H9 (cell line): Measurements from ENCODE around the gene WDR88. TPM values are rescaled to one million over a fixed set of nuclear protein-coding genes. Genes with fewer than 3 reads are reported as not detected.

Source experiments
- DNase-seq: peaks from one replicate; pipeline ENCODE4 v3.0.0-alpha.2; 2017
- H2AFZ ChIP-seq: one replicate; pipeline ENCODE4 v1.6.1; 2013; ENCODE audit warnings: mild to moderate bottlenecking, low read length, control low read depth, moderate library complexity
- H2AK5ac ChIP-seq: 2 replicates; pipeline ENCODE4 v1.6.1; 2013; ENCODE audit warnings: low read length, control low read depth, mixed read lengths; ENCODE audit not compliant: insufficient read length
- H2BK120ac ChIP-seq: one replicate; pipeline ENCODE4 v1.6.1; 2013; ENCODE audit warnings: low read depth, mild to moderate bottlenecking, low read length, control low read depth, inconsistent platforms; ENCODE audit not compliant: poor library complexity, severe bottlenecking
- H2BK12ac ChIP-seq: 2 replicates; pipeline ENCODE4 v1.6.1; 2013; ENCODE audit warnings: low read length, control low read depth, mixed read lengths, low read depth; ENCODE audit not compliant: insufficient read length
- H2BK15ac ChIP-seq: 2 replicates; pipeline ENCODE4 v1.6.1; 2013; ENCODE audit warnings: low read depth, low read length, control low read depth
- H2BK20ac ChIP-seq: one replicate; pipeline ENCODE4 v1.6.1; 2013; ENCODE audit warnings: low read depth, mild to moderate bottlenecking, low read length, control low read depth, inconsistent platforms; ENCODE audit not compliant: poor library complexity, severe bottlenecking
- H2BK5ac ChIP-seq: 2 replicates; pipeline ENCODE4 v1.6.1; 2013; ENCODE audit warnings: low read length, control low read depth, mixed read lengths; ENCODE audit not compliant: insufficient read length
- H3K14ac ChIP-seq: 2 replicates; pipeline ENCODE4 v1.6.1; 2013; ENCODE audit warnings: low read length, control low read depth; ENCODE audit not compliant: insufficient read depth
- H3K18ac ChIP-seq: 2 replicates; pipeline ENCODE4 v1.6.1; 2013; ENCODE audit warnings: low read depth, mild to moderate bottlenecking, mixed read lengths, low read length, control low read depth; ENCODE audit not compliant: insufficient read length
- H3K23ac ChIP-seq: 2 replicates; pipeline ENCODE4 v1.6.1; 2013; ENCODE audit warnings: low read length, control low read depth, mixed read lengths, low read depth; ENCODE audit not compliant: insufficient read length
- H3K23me2 ChIP-seq: 2 replicates; pipeline ENCODE4 v1.6.1; 2013; ENCODE audit warnings: low read depth, mild to moderate bottlenecking, mixed read lengths, low read length, control low read depth; ENCODE audit not compliant: insufficient read length, poor library complexity, severe bottlenecking
- H3K27ac ChIP-seq: 2 replicates; pipeline ENCODE4 v1.5.1; 2013; ENCODE audit warnings: low read length, control low read depth, mixed read lengths, low read depth; ENCODE audit not compliant: insufficient read length
- H3K27me3 ChIP-seq: 2 replicates; pipeline ENCODE4 v1.6.1; 2013; ENCODE audit warnings: low read length, control low read depth, inconsistent platforms; ENCODE audit not compliant: insufficient read depth
- H3K4ac ChIP-seq: 2 replicates; pipeline ENCODE4 v1.6.1; 2013; ENCODE audit warnings: low read depth, mild to moderate bottlenecking, control low read depth, inconsistent platforms, low read length, moderate library complexity
- H3K4me1 ChIP-seq: 2 replicates; pipeline ENCODE4 v1.6.1; 2013; ENCODE audit warnings: low read length, control low read depth, inconsistent platforms; ENCODE audit not compliant: insufficient read depth
- H3K4me2 ChIP-seq: 2 replicates; pipeline ENCODE4 v1.6.1; 2013; ENCODE audit warnings: low read length, control low read depth, mixed read lengths; ENCODE audit not compliant: insufficient read length, insufficient read depth
- H3K56ac ChIP-seq: 2 replicates; pipeline ENCODE4 v1.6.1; 2013; ENCODE audit warnings: low read depth, mild to moderate bottlenecking, mixed read lengths, low read length, control low read depth; ENCODE audit not compliant: insufficient read length
- H3K79me1 ChIP-seq: 2 replicates; pipeline ENCODE4 v1.6.1; 2013; ENCODE audit warnings: low read depth, mild to moderate bottlenecking, moderate library complexity, low read length, control low read depth, inconsistent platforms; ENCODE audit not compliant: insufficient read depth, poor library complexity, severe bottlenecking
- H3K79me2 ChIP-seq: 2 replicates; pipeline ENCODE4 v1.6.1; 2013; ENCODE audit warnings: low read length, control low read depth, inconsistent platforms; ENCODE audit not compliant: insufficient read depth
- H3K9ac ChIP-seq: 2 replicates; pipeline ENCODE4 v1.6.1; 2013; ENCODE audit warnings: low read length, control low read depth, mixed read lengths; ENCODE audit not compliant: insufficient read length; ENCODE audit errors: extremely low read depth
- H3K9me3 ChIP-seq: one replicate; pipeline ENCODE4 v1.6.1; 2013; ENCODE audit warnings: low read depth, low read length, inconsistent platforms; ENCODE audit not compliant: control insufficient read depth
- H3T11ph ChIP-seq: one replicate; pipeline ENCODE4 v1.6.1; 2013; ENCODE audit warnings: mild to moderate bottlenecking, low read length, control low read depth, inconsistent platforms
- H4K20me1 ChIP-seq: one replicate; pipeline ENCODE4 v1.6.1; 2013; ENCODE audit not compliant: control insufficient read depth, insufficient read length, insufficient read depth
- H4K5ac ChIP-seq: 2 replicates; pipeline ENCODE4 v1.6.1; 2013; ENCODE audit warnings: low read depth, mild to moderate bottlenecking, mixed read lengths, low read length, control low read depth; ENCODE audit not compliant: insufficient read length
- H4K8ac ChIP-seq: replicated peaks from 2 replicates; pipeline ENCODE4 v1.6.1; 2013; ENCODE audit warnings: low read length, control low read depth, mixed read lengths, low read depth; ENCODE audit not compliant: insufficient read length
- H4K91ac ChIP-seq: 2 replicates; pipeline ENCODE4 v1.6.1; 2013; ENCODE audit warnings: low read depth, mild to moderate bottlenecking, moderate library complexity, mixed read lengths, low read length, control low read depth; ENCODE audit not compliant: insufficient read length
- H3K27ac Mint-ChIP-seq, 3 experiments: 2 replicates in 2 of 3; 3 replicates in 1 of 3; pipeline ENCODE4 v1.8.0; 2020 to 2021; ENCODE audit warnings: mixed read lengths in 3 of 3, mild to moderate bottlenecking in 1 of 3, moderate library complexity in 1 of 3
- H3K27me3 Mint-ChIP-seq: 2 replicates; pipeline ENCODE4 v1.8.0; 2021; ENCODE audit warnings: low read depth, mild to moderate bottlenecking, moderate library complexity, mixed read lengths
- H3K36me3 Mint-ChIP-seq, 3 experiments: 2 replicates in 2 of 3; 3 replicates in 1 of 3; pipeline ENCODE4 v1.8.0; 2020 to 2021; ENCODE audit warnings: low read depth in 3 of 3, mixed read lengths in 3 of 3; ENCODE audit not compliant: insufficient read depth in 1 of 3
- H3K4me1 Mint-ChIP-seq, 2 experiments: 2 replicates each; pipeline ENCODE4 v1.8.0; 2020; ENCODE audit warnings: mixed read lengths in 2 of 2
- H3K4me3 Mint-ChIP-seq, 2 experiments: 2 replicates in 1 of 2; 3 replicates in 1 of 2; pipeline ENCODE4 v1.8.0; 2020 to 2021; ENCODE audit warnings: mild to moderate bottlenecking in 2 of 2, mixed read lengths in 2 of 2, moderate library complexity in 1 of 2
- H3K9me3 Mint-ChIP-seq, 2 experiments: 2 replicates in 1 of 2; 3 replicates in 1 of 2; pipeline ENCODE4 v1.8.0; 2020; ENCODE audit warnings: mild to moderate bottlenecking in 2 of 2, mixed read lengths in 2 of 2, moderate library complexity in 1 of 2
- WGBS: extraction: QIAGEN DNeasy Blood & Tissue Kit; methylation state at CpG from one replicate; pipeline ENCODE4 v1.1.7; 2013; ENCODE audit warnings: missing lambda C conversion rate, low lambda C conversion rate, mixed read lengths; ENCODE audit not compliant: insufficient read length; ENCODE audit errors: extremely low coverage; 5-methylcytosine and 5-hydroxymethylcytosine counted together
- total RNA-seq: library from RNA; stranded (reverse); gene quantifications from 2 replicates; pipeline ENCODE4 v1.2.1, GENCODE V29; 2021
- TF ChIP-seq, protein P1 (sequence below): fragments of 200-600 bp; sonication (generic); conservative IDR thresholded peaks from 3 replicates; pipeline ENCODE4 v1.8.0; 2021; ENCODE audit warnings: antibody characterized with exemption, mild to moderate bottlenecking

Gene WDR88
- total RNA-seq, 1 experiment from 2014 or later = not detected

DNA sequence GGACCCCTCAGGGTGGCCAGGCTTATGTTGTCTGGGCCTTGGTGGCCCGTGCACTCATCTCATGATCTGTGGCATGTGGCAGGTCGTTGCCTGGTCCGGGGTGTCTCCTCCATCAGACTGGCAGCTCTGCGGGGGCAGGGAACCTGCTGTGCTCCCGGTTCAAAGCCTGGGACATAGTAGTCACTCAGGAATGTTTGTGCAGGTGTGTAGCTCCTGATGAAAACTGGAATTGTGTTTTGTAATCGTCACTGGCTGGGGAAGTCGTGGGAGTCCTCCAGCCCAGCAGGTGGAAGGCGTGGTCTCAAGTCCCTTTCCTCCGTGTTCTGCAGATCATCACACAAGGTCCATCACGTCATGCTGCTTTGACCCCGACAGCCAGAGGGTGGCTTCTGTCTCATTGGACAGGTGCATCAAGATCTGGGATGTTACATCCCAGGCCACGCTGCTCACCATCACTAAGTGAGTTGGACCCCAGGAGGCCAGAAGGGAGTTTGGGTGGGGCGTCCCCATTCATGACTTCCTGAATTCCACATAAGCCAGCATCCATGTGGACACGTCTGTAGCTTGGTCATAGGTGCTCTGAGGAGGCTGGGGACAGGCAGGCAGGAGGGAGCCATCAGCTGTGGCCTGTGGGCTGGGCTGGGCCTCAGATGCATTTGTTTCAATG, 19.1 kb downstream of the WDR88 start:
- no peak overlapping the region for H4K8ac ChIP-seq
- Mint-ChIP-seq H3K4me3 (no peak overlapping the region), H3K4me1 (peaks cover 0 to 2% of the 10 kb centered on the region in 2 experiments; a peak in 1 of 4 replicates), H3K27me3 (peaks cover 2% of the 10 kb centered on the region; the same call in 1 of the 2 replicates), H3K36me3 (no peaks in the 10 kb centered on the region), H3K27ac (no peak overlapping the region), H3K9me3 (no peaks in the 10 kb centered on the region)
- H3K4me1 ChIP-seq = no peaks in the 10 kb centered on the region
- H2BK20ac ChIP-seq = no peak overlapping the region
- no peak for DNase-seq
- H3K23me2 ChIP-seq = no peaks in the 10 kb centered on the region
- no CpG with 5 or more reads among the region's 14 CpGs for WGBS
- H2AFZ ChIP-seq = no peak overlapping the region
- no peak overlapping the region for H3K27ac ChIP-seq
- no peaks in the 10 kb centered on the region for H4K20me1 ChIP-seq
- no peak overlapping the region for H2AK5ac ChIP-seq
- no peak overlapping the region for H2BK120ac ChIP-seq
- no peak overlapping the region for H3T11ph ChIP-seq
- no peak overlapping the region for H3K9ac ChIP-seq
- TF ChIP-seq, protein P1, sequence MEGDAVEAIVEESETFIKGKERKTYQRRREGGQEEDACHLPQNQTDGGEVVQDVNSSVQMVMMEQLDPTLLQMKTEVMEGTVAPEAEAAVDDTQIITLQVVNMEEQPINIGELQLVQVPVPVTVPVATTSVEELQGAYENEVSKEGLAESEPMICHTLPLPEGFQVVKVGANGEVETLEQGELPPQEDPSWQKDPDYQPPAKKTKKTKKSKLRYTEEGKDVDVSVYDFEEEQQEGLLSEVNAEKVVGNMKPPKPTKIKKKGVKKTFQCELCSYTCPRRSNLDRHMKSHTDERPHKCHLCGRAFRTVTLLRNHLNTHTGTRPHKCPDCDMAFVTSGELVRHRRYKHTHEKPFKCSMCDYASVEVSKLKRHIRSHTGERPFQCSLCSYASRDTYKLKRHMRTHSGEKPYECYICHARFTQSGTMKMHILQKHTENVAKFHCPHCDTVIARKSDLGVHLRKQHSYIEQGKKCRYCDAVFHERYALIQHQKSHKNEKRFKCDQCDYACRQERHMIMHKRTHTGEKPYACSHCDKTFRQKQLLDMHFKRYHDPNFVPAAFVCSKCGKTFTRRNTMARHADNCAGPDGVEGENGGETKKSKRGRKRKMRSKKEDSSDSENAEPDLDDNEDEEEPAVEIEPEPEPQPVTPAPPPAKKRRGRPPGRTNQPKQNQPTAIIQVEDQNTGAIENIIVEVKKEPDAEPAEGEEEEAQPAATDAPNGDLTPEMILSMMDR = no peak
- no peak overlapping the region for H4K91ac ChIP-seq
- H4K5ac ChIP-seq = no peak overlapping the region
- no peak overlapping the region for H3K4me2 ChIP-seq
- no peaks in the 10 kb centered on the region for H3K79me1 ChIP-seq
- H3K18ac ChIP-seq = no peak overlapping the region
- no peak overlapping the region for H2BK15ac ChIP-seq
- H3K27me3 ChIP-seq = no peaks in the 10 kb centered on the region
- H3K23ac ChIP-seq = no peak overlapping the region
- H3K79me2 ChIP-seq = no peaks in the 10 kb centered on the region
- H3K9me3 ChIP-seq = no peaks in the 10 kb centered on the region
- H3K4ac ChIP-seq = no peak overlapping the region
- no peak overlapping the region for H3K14ac ChIP-seq
- H3K56ac ChIP-seq = no peak overlapping the region
- no peak overlapping the region for H2BK12ac ChIP-seq
- no peak overlapping the region for H2BK5ac ChIP-seq
